ENCODE measurements around the gene FAT1. TPM values are rescaled to one million over a fixed set of nuclear protein-coding genes. Genes with fewer than 3 reads are reported as not detected.

FAT1 gene
- total RNA-seq, 1 donor from 2014 or later, result 173 TPM

GRCh38 chr4:186688150-186688943 lies 35.3 kb downstream of the FAT1 start:
- H3K9ac ChIP-seq (ENCODE audit: low read depth in 1 of 3, low read length in 3 of 3), result no peak overlapping the region
- no peak overlapping the region for H3K4me3 ChIP-seq (ENCODE audit: low read length in 3 of 3)
- no peaks in the 10 kb centered on the region for H3K9me3 ChIP-seq (ENCODE audit: control insufficient read depth in 3 of 3, low read length in 3 of 3)
- H3K4me1 ChIP-seq (ENCODE audit: control insufficient read depth in 3 of 3, insufficient read depth in 3 of 3, low read length in 3 of 3), result peaks cover 2 to 10% (median 3%) of the 10 kb centered on the region in 3 donors
- no peaks in the 10 kb centered on the region for H3K36me3 ChIP-seq (ENCODE audit: control insufficient read depth in 3 of 3, insufficient read depth in 3 of 3, low read length in 3 of 3)
- no peak overlapping the region for H3K27ac ChIP-seq (ENCODE audit: low read depth, low read length)
- H3K27me3 ChIP-seq (ENCODE audit: control insufficient read depth in 3 of 3, insufficient read depth in 3 of 3, low read length in 3 of 3), result no peaks in the 10 kb centered on the region

GRCh38 chr4:186687265-186687664 lies 36.4 kb downstream of the FAT1 start:
- H3K9me3 ChIP-seq (ENCODE audit: control insufficient read depth in 3 of 3, low read length in 3 of 3), result no peaks in the 10 kb centered on the region
- H3K9ac ChIP-seq (ENCODE audit: low read depth in 1 of 3, low read length in 3 of 3), result no peak overlapping the region
- no peak overlapping the region for H3K4me3 ChIP-seq (ENCODE audit: low read length in 3 of 3)
- no peaks in the 10 kb centered on the region for H3K27me3 ChIP-seq (ENCODE audit: control insufficient read depth in 3 of 3, insufficient read depth in 3 of 3, low read length in 3 of 3)
- no peaks in the 10 kb centered on the region for H3K36me3 ChIP-seq (ENCODE audit: control insufficient read depth in 3 of 3, insufficient read depth in 3 of 3, low read length in 3 of 3)
- peaks cover 0 to 8% (median 0%) of the 10 kb centered on the region in 3 donors for H3K4me1 ChIP-seq (ENCODE audit: control insufficient read depth in 3 of 3, insufficient read depth in 3 of 3, low read length in 3 of 3)
- no peak overlapping the region for H3K27ac ChIP-seq (ENCODE audit: low read depth, low read length)

GRCh38 chr4:186685767-186686183 lies 37.9 kb downstream of the FAT1 start:
- Histone ChIP-seq H3K27ac (ENCODE audit: low read depth, low read length) (no peak overlapping the region), H3K4me1 (ENCODE audit: control insufficient read depth in 3 of 3, insufficient read depth in 3 of 3, low read length in 3 of 3) (peaks cover 0 to 8% (median 0%) of the 10 kb centered on the region in 3 donors)

GRCh38 chr4:186684889-186685309 lies 38.8 kb downstream of the FAT1 start:
- Histone ChIP-seq H3K9me3 (ENCODE audit: control insufficient read depth in 3 of 3, low read length in 3 of 3) (no peaks in the 10 kb centered on the region), H3K27me3 (ENCODE audit: control insufficient read depth in 3 of 3, insufficient read depth in 3 of 3, low read length in 3 of 3) (no peaks in the 10 kb centered on the region), H3K4me1 (ENCODE audit: control insufficient read depth in 3 of 3, insufficient read depth in 3 of 3, low read length in 3 of 3) (peaks cover 0 to 8% (median 0%) of the 10 kb centered on the region in 3 donors), H3K27ac (ENCODE audit: low read depth, low read length) (no peak overlapping the region), H3K36me3 (ENCODE audit: control insufficient read depth in 3 of 3, insufficient read depth in 3 of 3, low read length in 3 of 3) (no peaks in the 10 kb centered on the region), H3K4me3 (ENCODE audit: low read length in 3 of 3) (no peak overlapping the region), H3K9ac (ENCODE audit: low read depth in 1 of 3, low read length in 3 of 3) (no peak overlapping the region)

More at GRCh38 chr4:186685767-186686183, 37.9 kb downstream of the FAT1 start:
- Histone ChIP-seq H3K9me3 (ENCODE audit: control insufficient read depth in 3 of 3, low read length in 3 of 3) (no peaks in the 10 kb centered on the region), H3K4me3 (ENCODE audit: low read length in 3 of 3) (no peak overlapping the region), H3K9ac (ENCODE audit: low read depth in 1 of 3, low read length in 3 of 3) (no peak overlapping the region), H3K27me3 (ENCODE audit: control insufficient read depth in 3 of 3, insufficient read depth in 3 of 3, low read length in 3 of 3) (no peaks in the 10 kb centered on the region), H3K36me3 (ENCODE audit: control insufficient read depth in 3 of 3, insufficient read depth in 3 of 3, low read length in 3 of 3) (no peaks in the 10 kb centered on the region)

- Histone ChIP-seq H3K4me1 (ENCODE audit: control insufficient read depth in 3 of 3, insufficient read depth in 3 of 3, low read length in 3 of 3) (peaks cover 0 to 8% (median 0%) of the 10 kb centered on the region in 3 donors), H3K9ac (ENCODE audit: low read depth in 1 of 3, low read length in 3 of 3) (no peak overlapping the region), H3K27me3 (ENCODE audit: control insufficient read depth in 3 of 3, insufficient read depth in 3 of 3, low read length in 3 of 3) (no peaks in the 10 kb centered on the region), H3K4me3 (ENCODE audit: low read length in 3 of 3) (no peak overlapping the region), H3K27ac (ENCODE audit: low read depth, low read length) (no peak overlapping the region), H3K36me3 (ENCODE audit: control insufficient read depth in 3 of 3, insufficient read depth in 3 of 3, low read length in 3 of 3) (no peaks in the 10 kb centered on the region), H3K9me3 (ENCODE audit: control insufficient read depth in 3 of 3, low read length in 3 of 3) (no peaks in the 10 kb centered on the region)
Observed at GRCh38 chr4:186684220-186684619, 39.4 kb downstream of the FAT1 start.

- Histone ChIP-seq H3K27me3 (ENCODE audit: control insufficient read depth in 3 of 3, insufficient read depth in 3 of 3, low read length in 3 of 3) (no peaks in the 10 kb centered on the region), H3K9me3 (ENCODE audit: control insufficient read depth in 3 of 3, low read length in 3 of 3) (no peaks in the 10 kb centered on the region), H3K27ac (ENCODE audit: low read depth, low read length) (no peak overlapping the region), H3K4me1 (ENCODE audit: control insufficient read depth in 3 of 3, insufficient read depth in 3 of 3, low read length in 3 of 3) (peaks cover 0 to 14% (median 0%) of the 10 kb centered on the region in 3 donors), H3K4me3 (ENCODE audit: low read length in 3 of 3) (no peak overlapping the region), H3K9ac (ENCODE audit: low read depth in 1 of 3, low read length in 3 of 3) (no peak overlapping the region), H3K36me3 (ENCODE audit: control insufficient read depth in 3 of 3, insufficient read depth in 3 of 3, low read length in 3 of 3) (no peaks in the 10 kb centered on the region)
Observed at GRCh38 chr4:186680641-186681040, 43.0 kb downstream of the FAT1 start.

GRCh38 chr4:186676531-186677161 lies 47.0 kb downstream of the FAT1 start:
- Histone ChIP-seq H3K4me1 (ENCODE audit: control insufficient read depth in 3 of 3, insufficient read depth in 3 of 3, low read length in 3 of 3) (peaks cover 0 to 7% (median 0%) of the 10 kb centered on the region in 3 donors), H3K36me3 (ENCODE audit: control insufficient read depth in 3 of 3, insufficient read depth in 3 of 3, low read length in 3 of 3) (no peaks in the 10 kb centered on the region), H3K9me3 (ENCODE audit: control insufficient read depth in 3 of 3, low read length in 3 of 3) (no peaks in the 10 kb centered on the region), H3K27ac (ENCODE audit: low read depth, low read length) (no peak overlapping the region), H3K27me3 (ENCODE audit: control insufficient read depth in 3 of 3, insufficient read depth in 3 of 3, low read length in 3 of 3) (no peaks in the 10 kb centered on the region), H3K9ac (ENCODE audit: low read depth in 1 of 3, low read length in 3 of 3) (peak overlapping the region in 1 of 3 donors; percentile 30), H3K4me3 (ENCODE audit: low read length in 3 of 3) (no peak overlapping the region)

GRCh38 chr4:186669735-186670134 lies 53.9 kb downstream of the FAT1 start:
- Histone ChIP-seq H3K27ac (ENCODE audit: low read depth, low read length) (no peak overlapping the region), H3K9ac (ENCODE audit: low read depth in 1 of 3, low read length in 3 of 3) (no peak overlapping the region), H3K4me3 (ENCODE audit: low read length in 3 of 3) (no peak overlapping the region), H3K4me1 (ENCODE audit: control insufficient read depth in 3 of 3, insufficient read depth in 3 of 3, low read length in 3 of 3) (peaks cover 2 to 3% (median 3%) of the 10 kb centered on the region in 3 donors), H3K36me3 (ENCODE audit: control insufficient read depth in 3 of 3, insufficient read depth in 3 of 3, low read length in 3 of 3) (no peaks in the 10 kb centered on the region), H3K9me3 (ENCODE audit: control insufficient read depth in 3 of 3, low read length in 3 of 3) (peaks cover 0 to 2% (median 0%) of the 10 kb centered on the region in 3 donors), H3K27me3 (ENCODE audit: control insufficient read depth in 3 of 3, insufficient read depth in 3 of 3, low read length in 3 of 3) (peaks cover 0 to 4% (median 0%) of the 10 kb centered on the region in 3 donors)

- Histone ChIP-seq H3K36me3 (ENCODE audit: control insufficient read depth in 3 of 3, insufficient read depth in 3 of 3, low read length in 3 of 3) (no peaks in the 10 kb centered on the region), H3K4me3 (ENCODE audit: low read length in 3 of 3) (no peak overlapping the region), H3K27ac (ENCODE audit: low read depth, low read length) (no peak overlapping the region), H3K4me1 (ENCODE audit: control insufficient read depth in 3 of 3, insufficient read depth in 3 of 3, low read length in 3 of 3) (peaks cover 2 to 3% (median 3%) of the 10 kb centered on the region in 3 donors), H3K9ac (ENCODE audit: low read depth in 1 of 3, low read length in 3 of 3) (no peak overlapping the region), H3K27me3 (ENCODE audit: control insufficient read depth in 3 of 3, insufficient read depth in 3 of 3, low read length in 3 of 3) (peaks cover 0 to 4% (median 0%) of the 10 kb centered on the region in 3 donors), H3K9me3 (ENCODE audit: control insufficient read depth in 3 of 3, low read length in 3 of 3) (peaks cover 0 to 2% (median 0%) of the 10 kb centered on the region in 3 donors)
Observed at GRCh38 chr4:186669159-186669731, 54.4 kb downstream of the FAT1 start.

- H3K9me3 ChIP-seq (ENCODE audit: control insufficient read depth in 3 of 3, low read length in 3 of 3), result peaks cover 0 to 2% (median 0%) of the 10 kb centered on the region in 3 donors
- peaks cover 0 to 4% (median 0%) of the 10 kb centered on the region in 3 donors for H3K27me3 ChIP-seq (ENCODE audit: control insufficient read depth in 3 of 3, insufficient read depth in 3 of 3, low read length in 3 of 3)
- no peak overlapping the region for H3K4me3 ChIP-seq (ENCODE audit: low read length in 3 of 3)
- no peaks in the 10 kb centered on the region for H3K36me3 ChIP-seq (ENCODE audit: control insufficient read depth in 3 of 3, insufficient read depth in 3 of 3, low read length in 3 of 3)
- no peak overlapping the region for H3K27ac ChIP-seq (ENCODE audit: low read depth, low read length)
- peaks cover 2 to 3% (median 3%) of the 10 kb centered on the region in 3 donors for H3K4me1 ChIP-seq (ENCODE audit: control insufficient read depth in 3 of 3, insufficient read depth in 3 of 3, low read length in 3 of 3)
- no peak overlapping the region for H3K9ac ChIP-seq (ENCODE audit: low read depth in 1 of 3, low read length in 3 of 3)
Observed at GRCh38 chr4:186666750-186667149, 56.9 kb downstream of the FAT1 start.

Data from skeletal muscle tissue (tissue), 4 donors.